GM19099 (cell line): ENCODE data around the gene PLEKHG3.

Experiments used
- POLR2A ChIP-seq: IDR thresholded peaks from 3 replicates; pipeline ENCODE4 v1.6.1; 2011; ENCODE audit warnings: low read depth; ENCODE audit not compliant: insufficient read length; ENCODE audit errors: extremely low read depth

Gene PLEKHG3

DNA sequence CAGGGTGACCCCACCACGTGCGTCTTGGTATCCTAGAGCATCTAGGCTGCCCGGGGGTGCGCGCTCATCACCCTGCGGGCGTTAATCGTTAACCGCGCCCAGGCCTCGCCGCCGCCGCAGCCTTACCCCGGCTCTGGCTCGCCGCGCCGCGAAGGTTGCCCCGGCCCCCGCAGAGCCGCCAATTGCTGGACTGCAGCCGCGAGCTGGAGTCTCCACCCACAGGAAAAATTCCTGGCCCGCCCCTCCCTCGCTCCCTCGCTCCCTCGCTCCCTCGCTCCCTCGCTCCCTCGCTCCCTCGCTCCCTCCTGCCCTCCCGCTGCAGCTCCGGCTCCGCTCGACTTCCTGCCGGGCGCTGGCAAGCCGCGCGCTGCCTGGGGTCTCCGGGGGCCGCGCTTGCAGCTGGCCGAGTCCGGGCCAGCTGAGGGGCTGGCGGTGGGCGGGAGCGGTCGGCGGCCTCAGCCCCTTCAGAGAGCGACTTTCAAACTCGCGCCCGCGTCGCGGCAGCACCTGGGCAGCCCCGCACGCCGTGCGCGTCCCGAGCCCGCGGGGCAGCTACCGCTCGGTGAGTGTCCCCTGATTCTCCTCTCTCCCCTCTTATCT is at the start of gene PLEKHG3:
PLEKHG3 (plus strand) TSS at position 282 of the 600 bp plus-strand sequence. CDS start 23,208 bp downstream, outside the sequence.
- no peak for TF ChIP-seq POLR2A

DNA sequence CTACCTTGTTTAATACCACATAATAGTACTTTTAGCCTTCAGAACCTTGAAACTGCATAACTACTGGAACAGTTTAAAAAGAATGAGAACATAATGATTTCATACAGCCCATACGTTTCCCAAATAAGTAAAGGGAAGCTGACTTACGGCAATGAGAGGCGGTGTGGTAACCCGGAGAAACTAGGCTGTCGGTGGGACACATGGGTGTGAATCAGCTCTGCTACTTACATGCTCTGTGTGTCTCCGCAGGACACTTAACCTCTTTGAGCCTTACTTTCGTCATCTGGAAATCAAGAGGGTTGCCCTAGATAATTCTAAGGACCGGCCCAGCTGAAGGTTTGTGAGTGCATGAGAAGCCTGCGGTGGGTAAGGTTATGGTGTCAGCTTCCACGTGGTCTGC is 49.3 kb upstream of the PLEKHG3 start:
- TF ChIP-seq POLR2A = no peak

DNA sequence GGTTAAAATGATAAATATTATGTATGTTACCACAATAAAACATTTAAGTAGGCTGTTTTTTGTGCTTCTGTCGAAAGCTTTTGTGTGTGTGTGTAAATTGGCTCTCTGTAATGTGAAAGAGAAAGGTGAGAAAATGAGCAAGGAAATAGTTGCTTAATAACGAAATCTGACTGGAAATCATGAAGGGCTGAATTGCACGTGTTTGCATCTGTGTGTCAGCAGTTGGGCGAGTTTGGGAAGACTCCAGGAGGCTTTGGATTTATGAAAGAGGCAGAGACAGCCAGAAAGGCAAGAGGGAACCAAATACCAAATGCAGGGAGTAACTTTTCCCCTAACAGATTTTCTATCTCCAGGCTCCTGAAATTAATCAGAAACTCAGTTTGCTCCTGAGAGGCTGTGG is 47.2 kb upstream of the PLEKHG3 start:
- no peak for TF ChIP-seq POLR2A

DNA sequence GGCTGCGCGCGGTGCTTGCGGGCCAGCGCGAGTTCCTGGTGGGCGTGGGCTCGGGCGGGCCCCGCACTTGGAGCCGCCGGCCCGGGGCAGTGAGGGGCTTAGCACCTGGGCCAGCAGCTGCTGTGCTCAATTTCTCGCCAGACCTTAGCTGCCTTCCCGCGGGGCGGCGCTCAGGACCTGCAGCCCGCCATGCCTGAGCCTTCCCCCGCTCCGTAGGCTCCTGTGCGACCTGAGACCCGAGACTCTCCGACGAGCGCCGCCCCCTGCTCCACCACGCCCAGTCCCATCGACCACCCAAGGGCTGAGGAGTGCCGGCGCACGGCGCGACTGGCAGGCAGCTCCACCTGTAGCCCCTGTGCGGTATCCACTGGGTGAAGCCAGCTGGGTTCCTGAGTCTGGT is 46.0 kb upstream of the PLEKHG3 start:
- no peak for TF ChIP-seq POLR2A

DNA sequence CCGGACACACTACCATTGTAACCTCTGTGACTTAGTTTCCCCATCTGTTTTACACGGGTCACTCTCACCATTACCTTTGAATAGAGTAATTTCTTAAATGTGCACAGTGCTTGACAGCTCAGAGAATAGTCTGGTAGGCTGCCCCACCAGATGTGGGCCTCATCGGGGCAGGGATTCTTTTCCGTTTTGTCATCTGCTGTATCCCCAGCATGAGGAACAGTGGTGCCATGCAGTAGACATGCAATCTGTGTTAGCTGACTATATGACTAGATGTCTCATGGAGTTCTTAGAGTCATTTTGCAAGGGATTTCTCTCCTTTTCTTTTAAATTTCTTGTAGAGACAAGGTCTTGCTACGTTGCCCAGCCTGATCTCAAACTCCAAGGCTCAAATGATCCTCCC is 44.9 kb upstream of the PLEKHG3 start:
- no peak for TF ChIP-seq POLR2A

DNA sequence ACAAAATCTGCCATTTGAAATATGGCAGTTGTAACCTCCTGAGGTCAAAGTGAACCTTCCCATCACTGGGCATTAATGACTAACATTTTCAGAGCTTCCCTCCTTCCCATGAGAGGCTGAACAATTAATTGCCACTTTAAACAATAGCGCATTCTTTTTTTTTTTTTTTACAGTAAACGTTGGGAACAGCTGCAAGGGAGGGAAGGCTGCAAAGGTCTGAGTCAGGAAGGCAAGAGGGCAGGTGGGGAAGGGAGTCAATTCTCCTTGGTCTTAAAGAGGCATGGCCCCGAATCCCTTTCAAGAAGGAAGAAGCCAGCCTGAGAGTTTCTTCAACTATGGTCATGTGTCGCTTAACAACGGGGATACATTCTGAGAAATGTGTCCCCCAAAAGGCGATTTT is 41.0 kb upstream of the PLEKHG3 start:
- TF ChIP-seq POLR2A = no peak

DNA sequence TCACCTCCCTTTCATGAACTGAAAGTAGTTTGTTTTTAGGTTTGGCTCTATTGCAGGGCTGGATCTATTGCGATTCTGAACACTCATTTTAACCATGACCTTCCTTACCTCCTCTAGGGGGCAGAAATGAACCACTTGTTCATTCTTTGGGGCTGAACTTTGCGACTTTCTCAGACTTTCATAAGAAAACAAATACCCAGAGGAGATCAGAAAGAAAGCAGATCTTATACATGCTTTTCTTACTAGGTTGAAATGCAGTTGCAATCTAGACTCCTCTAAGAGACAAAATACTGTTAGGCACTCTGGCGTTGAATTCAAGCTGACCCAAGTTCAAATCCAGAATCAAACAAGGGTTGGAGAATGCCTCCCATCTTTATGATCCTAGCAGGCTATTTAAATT is 32.6 kb upstream of the PLEKHG3 start:
- TF ChIP-seq POLR2A = no peak

DNA sequence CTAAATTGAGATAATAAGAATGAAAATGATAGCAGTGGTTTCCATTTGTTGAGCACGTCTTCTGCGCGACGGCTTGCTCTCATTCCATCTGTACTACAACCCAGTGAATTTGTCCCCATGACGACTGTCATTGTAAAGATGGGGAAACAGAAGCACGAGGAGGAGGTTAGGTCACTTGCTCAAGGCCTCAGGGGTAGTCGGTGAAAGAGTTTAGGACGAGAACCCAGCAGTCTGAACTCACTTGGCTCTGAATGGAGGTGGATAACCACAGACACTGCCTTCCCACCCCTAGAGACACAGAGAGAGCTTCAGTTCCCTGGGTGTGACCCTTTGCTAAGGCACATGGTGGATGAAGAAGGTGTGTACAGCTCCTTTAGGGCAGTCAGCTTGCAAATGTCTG is 30.9 kb upstream of the PLEKHG3 start:
- no peak for TF ChIP-seq POLR2A

DNA sequence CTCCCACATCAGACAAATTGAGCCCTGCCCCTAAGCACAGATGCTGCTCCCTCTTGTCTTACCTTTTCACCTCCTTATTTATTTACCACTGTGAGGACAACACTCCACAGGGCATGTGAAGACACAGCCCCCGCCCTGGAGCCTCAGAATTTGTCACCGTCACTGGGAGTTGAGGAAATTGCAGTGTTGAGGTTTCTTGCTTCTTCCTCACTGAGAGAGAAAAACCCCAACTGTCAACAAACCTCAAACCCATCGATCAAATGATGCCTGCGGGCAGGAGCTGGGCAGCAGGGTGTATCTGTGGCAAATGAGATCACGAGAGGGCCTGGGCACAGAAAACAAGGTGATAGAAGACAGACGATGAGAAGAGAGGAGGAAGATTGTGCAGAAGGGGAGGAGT is 30.5 kb upstream of the PLEKHG3 start:
- no peak for TF ChIP-seq POLR2A

DNA sequence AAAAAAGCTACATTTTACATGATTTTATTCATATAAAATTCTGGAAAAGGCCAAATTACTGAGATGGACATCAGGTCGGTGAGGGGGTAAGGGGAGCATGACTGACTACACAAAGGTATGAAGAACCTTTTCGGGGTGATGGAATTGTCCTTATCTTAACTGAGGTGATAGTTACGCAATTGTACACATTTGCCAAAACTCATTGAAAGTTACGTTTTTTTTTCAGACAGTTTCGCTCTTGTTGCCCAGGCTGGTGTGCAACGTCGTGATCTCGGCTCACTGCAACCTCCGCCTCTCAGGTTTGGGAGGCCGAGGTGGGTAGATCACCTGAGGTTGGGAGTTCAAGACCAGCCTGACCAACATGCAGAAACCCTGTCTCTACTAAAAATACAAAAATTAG is 29.4 kb upstream of the PLEKHG3 start:
- TF ChIP-seq POLR2A = no peak

DNA sequence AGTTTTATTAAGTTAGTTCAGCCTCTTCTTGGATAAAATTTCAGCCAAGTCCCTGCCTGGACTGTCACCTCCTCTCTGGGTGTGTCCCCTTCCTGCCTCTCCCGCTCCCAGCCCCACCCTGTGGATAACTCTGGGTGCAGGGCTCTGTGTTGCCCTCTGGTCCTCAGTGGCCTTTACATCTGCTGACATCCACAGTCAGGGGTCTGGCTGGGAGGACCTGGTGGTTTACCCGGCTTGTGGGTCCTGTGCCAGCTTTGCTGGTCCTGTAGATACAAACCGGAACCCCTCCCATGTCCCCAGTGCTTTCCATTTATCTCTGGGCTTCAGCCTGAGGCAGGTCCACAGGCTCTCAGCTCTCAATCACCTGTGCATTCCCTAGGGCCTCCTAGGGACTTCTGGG is 28.9 kb upstream of the PLEKHG3 start:
- no peak for TF ChIP-seq POLR2A

DNA sequence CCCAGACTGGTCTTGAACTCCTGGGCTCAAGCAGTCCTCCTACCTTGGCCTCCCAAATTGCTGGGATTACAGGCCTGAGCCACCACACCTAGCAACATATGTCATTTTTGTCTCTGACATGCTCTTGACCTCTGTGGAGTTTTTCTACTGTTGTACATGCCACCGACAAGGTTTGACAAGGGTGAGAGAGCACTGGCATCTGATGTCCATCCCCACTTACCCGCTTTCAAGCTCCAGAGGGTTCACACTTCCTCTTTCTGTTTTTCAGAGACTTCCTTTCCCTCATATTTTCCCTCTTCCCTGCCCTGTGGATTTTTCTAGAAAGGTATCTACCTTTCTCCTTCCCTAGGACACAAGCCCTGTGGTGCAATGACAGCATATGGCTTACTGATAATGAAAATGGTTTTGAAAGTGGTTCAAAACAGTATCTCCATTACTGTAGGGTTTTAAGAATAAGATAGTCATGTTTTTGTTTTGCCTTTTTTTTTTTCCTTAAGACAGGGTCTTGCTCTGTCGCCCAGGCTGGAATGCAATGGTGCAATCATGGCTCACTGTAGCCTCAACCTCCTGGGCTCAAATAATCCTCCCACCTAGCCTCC is 27.7 kb upstream of the PLEKHG3 start:
- TF ChIP-seq POLR2A = no peak

DNA sequence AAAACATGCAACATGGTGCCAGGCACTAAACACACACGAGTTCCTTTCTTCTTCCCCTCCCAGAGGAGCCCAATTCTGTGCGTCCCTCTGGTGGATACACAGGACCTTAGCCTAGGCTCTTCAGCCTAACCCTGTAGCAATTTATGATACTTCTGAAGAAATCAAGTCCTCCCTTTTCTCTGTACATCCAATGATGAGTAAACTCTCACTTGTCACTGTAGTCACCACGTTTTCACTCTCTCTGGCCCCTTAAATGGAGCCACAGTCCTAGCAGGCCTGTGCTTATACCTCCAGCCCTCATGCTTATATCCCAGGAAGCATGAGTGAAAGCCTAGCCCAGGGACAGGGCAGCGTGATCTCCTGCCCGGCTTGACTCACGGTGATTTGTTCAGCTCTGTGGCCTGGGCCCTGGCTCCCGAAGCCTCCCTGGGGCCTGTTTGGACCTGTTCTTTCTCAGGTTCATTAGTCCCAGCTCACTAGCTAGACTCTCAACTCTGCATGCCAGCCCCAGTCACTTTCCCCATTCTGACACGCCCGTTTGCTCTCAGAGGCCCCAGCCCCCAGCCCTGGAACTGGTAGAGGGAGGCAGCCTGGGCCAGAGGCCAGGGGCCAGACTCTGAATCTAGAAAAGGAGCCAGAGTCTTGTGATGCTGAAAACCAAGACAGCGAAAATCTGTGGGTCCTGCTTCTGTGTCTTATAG is 24.1 kb upstream of the PLEKHG3 start:
- TF ChIP-seq POLR2A = no peak

DNA sequence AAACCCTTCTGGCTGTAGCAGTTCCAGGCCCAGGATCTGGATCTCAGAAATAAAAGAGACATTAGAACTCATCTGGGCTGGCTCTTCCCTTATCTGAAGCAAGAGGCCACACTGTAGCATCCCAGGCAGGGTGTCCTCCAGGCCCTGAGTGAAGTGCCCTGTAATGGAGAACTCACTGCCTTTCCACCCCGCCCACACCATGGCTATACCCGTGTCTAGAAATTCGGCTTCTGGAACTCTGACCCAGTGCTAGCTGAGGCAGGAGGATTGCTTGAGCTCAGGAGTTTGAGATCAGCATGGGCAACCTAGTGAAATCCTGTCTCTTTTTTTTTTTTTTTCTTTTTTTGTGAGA is 23.5 kb upstream of the PLEKHG3 start:
- no peak for TF ChIP-seq POLR2A

DNA sequence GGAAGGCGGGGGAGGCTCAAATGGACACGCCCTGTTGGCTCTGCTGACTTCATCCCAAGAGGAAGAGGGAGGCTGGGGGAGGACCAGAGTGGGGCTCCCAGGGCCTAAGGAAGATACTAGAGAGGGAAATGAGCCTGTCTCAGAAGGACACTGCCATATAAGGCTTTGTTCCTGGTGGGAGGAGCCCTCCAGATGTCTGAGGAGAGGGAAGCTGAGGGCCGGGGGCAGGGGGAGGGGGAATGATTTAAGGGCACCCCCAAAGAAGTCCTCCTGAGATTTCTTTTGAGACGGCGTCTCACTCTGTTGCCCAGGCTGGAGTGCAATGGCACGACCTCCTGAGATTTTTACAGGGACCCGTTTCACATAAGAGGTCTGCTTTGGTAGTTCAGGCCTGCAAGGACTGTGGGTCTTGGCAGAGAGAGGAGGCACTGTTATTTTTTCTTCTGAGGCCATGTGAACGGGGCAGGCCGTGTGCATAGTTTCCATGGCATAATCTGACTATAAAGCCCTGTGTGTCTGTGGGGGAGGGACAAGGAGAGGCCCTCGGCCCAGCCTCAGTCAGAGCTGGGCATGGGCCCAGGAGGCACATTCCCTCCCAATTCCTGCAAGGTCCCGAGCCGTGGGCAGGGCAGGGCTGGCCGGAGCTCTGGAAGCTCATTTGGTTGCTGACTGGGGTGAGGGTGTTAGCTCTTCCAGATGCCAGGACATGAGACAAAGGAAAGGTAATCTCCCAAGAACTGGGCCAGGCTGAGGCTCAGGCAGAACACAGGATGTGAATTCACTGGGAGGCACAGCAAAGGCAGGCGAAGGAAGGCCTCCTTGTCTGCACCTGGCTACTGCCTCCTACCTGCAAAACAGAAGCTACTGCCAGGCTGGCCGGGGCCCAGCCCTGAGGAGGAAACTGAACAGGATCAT is 22.2 kb upstream of the PLEKHG3 start:
- TF ChIP-seq POLR2A = no peak
